ENCODE measurements around the gene CEP41. TPM values are rescaled to one million over a fixed set of nuclear protein-coding genes. Genes with fewer than 3 reads are reported as not detected.

The CEP41 gene
- total and polyA plus RNA-seq, 12 donors, result 2.2 to 6.3 (median 4.7) TPM

DNA sequence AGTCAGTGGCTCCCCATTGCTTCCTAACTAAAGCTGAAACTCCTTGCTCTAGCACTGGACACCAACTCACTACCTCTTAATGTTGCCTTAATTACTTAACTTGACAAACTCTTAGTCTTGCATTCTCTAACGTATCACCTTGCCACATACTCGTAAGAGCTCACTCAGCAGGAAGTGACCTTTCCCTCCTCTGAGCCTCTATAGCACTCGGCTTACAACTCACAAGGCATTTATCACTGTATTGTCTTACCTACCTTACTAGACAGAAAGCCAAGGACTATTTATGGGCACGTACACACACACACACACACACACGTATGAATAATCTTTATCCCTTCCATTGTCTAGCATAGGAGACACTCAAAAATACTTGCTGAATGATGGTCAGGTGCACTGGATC is 21.2 kb downstream of the CEP41 start:
- peaks cover 0 to 5% (median 0%) of the 10 kb centered on the region in 9 donors for H3K4me1 ChIP-seq
- no peak for ATAC-seq
- TF ChIP-seq, protein P1, sequence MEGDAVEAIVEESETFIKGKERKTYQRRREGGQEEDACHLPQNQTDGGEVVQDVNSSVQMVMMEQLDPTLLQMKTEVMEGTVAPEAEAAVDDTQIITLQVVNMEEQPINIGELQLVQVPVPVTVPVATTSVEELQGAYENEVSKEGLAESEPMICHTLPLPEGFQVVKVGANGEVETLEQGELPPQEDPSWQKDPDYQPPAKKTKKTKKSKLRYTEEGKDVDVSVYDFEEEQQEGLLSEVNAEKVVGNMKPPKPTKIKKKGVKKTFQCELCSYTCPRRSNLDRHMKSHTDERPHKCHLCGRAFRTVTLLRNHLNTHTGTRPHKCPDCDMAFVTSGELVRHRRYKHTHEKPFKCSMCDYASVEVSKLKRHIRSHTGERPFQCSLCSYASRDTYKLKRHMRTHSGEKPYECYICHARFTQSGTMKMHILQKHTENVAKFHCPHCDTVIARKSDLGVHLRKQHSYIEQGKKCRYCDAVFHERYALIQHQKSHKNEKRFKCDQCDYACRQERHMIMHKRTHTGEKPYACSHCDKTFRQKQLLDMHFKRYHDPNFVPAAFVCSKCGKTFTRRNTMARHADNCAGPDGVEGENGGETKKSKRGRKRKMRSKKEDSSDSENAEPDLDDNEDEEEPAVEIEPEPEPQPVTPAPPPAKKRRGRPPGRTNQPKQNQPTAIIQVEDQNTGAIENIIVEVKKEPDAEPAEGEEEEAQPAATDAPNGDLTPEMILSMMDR (IDR thresholded peaks at IDR 0.05), result no peak
- 80 to 83% methylated on average over 5 of the region's 5 CpGs for WGBS, 2 donors
- H3K36me3 ChIP-seq, result peaks cover 0 to 7% (median 0%) of the 10 kb centered on the region in 9 donors
- intact Hi-C loops (cut with DNase I), result loop anchor here in 2 of 10 donors (10.0 kb wide), 2 partner anchors 55 to 65 kb away; no protein-coding TSS in a partner anchor
- DNase-seq, result no peak
- no peaks in the 10 kb centered on the region for H3K27me3 ChIP-seq
- H3K27ac ChIP-seq, result no peak overlapping the region
- no peak overlapping the region for H3K4me3 ChIP-seq
- H3K9me3 ChIP-seq, result no peaks in the 10 kb centered on the region

DNA sequence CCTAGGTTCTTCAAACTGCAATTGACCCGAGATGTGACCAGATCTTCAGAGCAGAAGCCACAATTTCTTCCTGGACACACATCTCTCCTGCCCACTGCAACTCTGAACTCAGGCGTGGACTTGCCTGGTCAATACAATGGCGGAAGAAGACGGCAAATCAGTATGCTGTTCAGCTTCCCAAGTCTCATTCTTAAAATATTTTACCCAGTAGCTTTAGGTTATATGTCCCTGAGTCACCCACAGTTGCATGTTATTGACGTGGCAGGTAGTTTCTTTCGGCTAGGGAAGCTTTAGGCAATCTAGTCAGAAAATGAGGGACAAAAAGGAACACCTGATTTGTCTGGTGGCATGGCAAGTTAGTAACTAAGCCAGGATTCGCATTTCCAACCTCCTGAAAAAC is 22.5 kb downstream of the CEP41 start:
- intact Hi-C loops (cut with DNase I), result no loop called here
- DNase-seq, result no peak
- Histone ChIP-seq H3K27ac (no peak overlapping the region), H3K27me3 (no peaks in the 10 kb centered on the region), H3K4me3 (no peak overlapping the region), H3K9me3 (no peaks in the 10 kb centered on the region), H3K36me3 (peaks cover 0 to 7% (median 0%) of the 10 kb centered on the region in 9 donors), H3K4me1 (peaks cover 0 to 5% (median 0%) of the 10 kb centered on the region in 9 donors)
- ATAC-seq, result no peak
- WGBS, 2 donors, result 98 to 99% methylated on average over 7 of the region's 7 CpGs
- TF ChIP-seq, protein P1 (IDR thresholded peaks at IDR 0.05), result no peak

DNA sequence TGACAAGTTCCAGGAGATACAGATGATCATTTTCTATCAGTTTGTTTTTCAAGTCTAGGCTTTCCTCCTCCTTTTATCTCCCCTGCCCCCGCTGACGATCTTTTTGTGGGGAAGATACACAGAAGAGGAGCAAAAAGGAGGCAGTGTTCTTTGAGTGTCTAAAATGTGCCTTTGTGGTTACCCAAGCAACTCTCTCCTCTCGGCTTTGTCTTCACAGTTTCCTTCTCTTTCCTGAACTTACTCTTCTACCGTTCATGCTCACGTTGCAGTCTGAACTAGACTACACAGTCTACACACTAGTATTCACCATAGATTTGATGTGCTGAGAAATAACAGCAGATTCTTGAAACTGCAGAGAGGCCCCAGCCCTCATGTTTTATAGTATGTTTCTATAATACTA is 23.6 kb downstream of the CEP41 start:
- H3K27ac ChIP-seq, result no peak overlapping the region
- peaks cover 0 to 7% (median 0%) of the 10 kb centered on the region in 9 donors for H3K36me3 ChIP-seq
- TF ChIP-seq, protein P1 (IDR thresholded peaks at IDR 0.05), result no peak
- peaks cover 0 to 5% (median 0%) of the 10 kb centered on the region in 9 donors for H3K4me1 ChIP-seq
- ATAC-seq (no peak), DNase-seq (no peak)
- no peak overlapping the region for H3K4me3 ChIP-seq
- H3K9me3 ChIP-seq, result no peaks in the 10 kb centered on the region
- intact Hi-C loops (cut with DNase I), result no loop called here
- H3K27me3 ChIP-seq, result no peaks in the 10 kb centered on the region
- 76 to 78% methylated on average over 5 of the region's 5 CpGs for WGBS, 2 donors

DNA sequence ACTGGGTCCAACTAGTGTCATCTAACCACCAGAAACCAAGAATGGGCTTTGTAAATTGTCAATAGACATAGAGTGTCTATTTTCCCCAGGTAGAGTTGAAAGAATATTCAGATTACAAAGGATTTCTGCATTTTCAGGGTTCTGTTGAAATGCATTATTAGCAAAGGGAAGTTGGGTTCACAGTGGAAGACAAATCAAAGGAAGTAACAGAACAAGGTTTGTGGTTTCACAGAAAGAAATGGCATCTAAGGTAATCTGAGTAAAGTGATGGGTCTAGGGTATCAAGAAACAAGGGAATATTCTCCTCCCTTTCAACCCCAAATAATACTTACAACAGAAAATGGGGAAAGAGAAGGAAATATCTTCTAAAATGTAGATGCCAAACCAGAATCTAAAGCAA is 25.8 kb downstream of the CEP41 start:
- no peak for DNase-seq
- intact Hi-C loops (cut with DNase I), result no loop called here
- Histone ChIP-seq H3K27me3 (no peaks in the 10 kb centered on the region), H3K9me3 (no peaks in the 10 kb centered on the region), H3K36me3 (peaks cover 0 to 5% (median 0%) of the 10 kb centered on the region in 9 donors), H3K27ac (no peak overlapping the region), H3K4me1 (no peaks in the 10 kb centered on the region), H3K4me3 (no peak overlapping the region)
- TF ChIP-seq, protein P1 (IDR thresholded peaks at IDR 0.05), result no peak
- no peak for ATAC-seq

Measured in heart right ventricle (tissue), 16 donors.